GM19328 (cell line): Measurements from ENCODE around the gene RILPL2.
"Not testable (repeated sequence)": the region's sequence is repeated elsewhere in the genome, so short reads cannot be mapped to it uniquely, and the experiment has no call there.

ENCODE experiments used
- ATAC-seq: cut with Tn5 transposase; IDR thresholded peaks from one replicate; pipeline ENCODE4 v1.9.1; 2021; ENCODE audit warnings: mild to moderate bottlenecking, moderate library complexity; ENCODE audit not compliant: unreplicated experiment

The RILPL2 gene

DNA sequence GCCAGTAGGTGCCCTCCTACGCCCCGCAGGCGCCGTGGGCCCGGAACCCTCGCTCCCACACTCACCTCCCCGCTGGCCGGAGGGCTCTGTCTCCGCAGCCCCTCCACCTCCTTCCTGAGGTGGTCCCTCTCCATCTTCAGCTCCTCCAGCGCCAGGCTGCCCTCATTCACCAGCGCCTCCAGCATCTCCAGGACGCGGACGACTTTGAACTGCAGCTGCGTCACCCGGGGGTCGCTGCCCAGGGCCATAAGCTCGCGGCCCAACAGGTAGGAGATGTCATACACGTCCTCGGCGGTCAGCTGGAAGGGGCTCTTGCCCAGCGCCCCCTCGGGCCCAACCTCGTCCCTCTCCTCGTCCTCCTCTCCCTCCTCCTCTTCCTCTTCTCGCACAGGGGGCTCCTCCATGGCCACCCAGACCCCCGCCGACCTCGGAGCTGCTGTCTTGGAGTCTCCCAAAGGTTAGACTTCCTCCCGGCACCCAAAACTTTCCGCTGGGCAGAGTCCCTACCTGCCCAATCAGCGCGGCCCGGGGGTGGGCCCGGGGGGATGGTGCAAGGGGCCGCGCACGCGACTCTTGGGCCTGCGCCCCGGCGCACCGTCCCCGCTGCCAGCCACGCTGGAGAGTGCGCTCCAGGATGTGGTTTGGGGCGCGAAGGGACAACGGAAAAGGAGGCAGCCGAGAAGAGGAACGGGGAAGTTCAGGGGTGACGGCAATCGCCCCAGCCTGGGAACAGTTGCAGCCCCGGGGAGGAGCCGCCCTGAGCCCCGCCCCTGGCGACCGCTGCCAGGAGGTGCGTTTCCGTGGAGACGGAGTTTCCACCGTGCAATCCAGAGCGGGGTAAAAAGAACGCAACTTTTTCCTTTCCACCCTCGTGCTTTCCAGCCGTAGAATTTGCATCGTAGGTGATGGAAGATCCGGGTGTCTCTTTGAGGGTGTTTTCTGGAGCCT, at the start of gene RILPL2:
TSS of gene RILPL2 (minus strand) at position 668 of the 948 bp plus-strand sequence. CDS start at position 404, 264 bp downstream.
- ATAC-seq = peak; percentile 71

DNA sequence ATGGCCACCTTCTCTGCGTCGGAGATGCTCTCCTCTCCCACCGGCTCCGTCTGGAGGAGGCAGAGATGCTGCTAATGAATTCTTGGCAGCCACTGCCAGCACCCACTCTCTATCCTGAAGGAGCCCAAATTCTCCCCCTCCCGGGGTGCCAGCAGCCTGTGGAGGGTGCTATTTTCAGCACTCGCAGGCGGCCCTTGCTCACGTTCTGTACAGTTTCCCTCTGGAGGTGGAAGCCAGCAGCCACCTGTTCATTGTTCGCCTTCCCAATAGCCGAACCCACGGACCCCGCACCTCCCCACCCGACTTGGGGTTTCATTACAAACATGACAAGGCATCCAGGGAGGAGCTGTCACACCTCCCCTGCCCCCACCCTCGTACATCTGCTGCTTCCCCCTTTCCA, 49.3 kb upstream of the RILPL2 start:
- ATAC-seq = no peak

- no peak for ATAC-seq
Observed at GRCh38 chr12:123483602-123484248, 47.2 kb upstream of the RILPL2 start.

- ATAC-seq = no peak
Observed at GRCh38 chr12:123482876-123483275, 46.4 kb upstream of the RILPL2 start.

- not testable (repeated sequence) for ATAC-seq
Observed at GRCh38 chr12:123481251-123481650, 44.8 kb upstream of the RILPL2 start.

DNA sequence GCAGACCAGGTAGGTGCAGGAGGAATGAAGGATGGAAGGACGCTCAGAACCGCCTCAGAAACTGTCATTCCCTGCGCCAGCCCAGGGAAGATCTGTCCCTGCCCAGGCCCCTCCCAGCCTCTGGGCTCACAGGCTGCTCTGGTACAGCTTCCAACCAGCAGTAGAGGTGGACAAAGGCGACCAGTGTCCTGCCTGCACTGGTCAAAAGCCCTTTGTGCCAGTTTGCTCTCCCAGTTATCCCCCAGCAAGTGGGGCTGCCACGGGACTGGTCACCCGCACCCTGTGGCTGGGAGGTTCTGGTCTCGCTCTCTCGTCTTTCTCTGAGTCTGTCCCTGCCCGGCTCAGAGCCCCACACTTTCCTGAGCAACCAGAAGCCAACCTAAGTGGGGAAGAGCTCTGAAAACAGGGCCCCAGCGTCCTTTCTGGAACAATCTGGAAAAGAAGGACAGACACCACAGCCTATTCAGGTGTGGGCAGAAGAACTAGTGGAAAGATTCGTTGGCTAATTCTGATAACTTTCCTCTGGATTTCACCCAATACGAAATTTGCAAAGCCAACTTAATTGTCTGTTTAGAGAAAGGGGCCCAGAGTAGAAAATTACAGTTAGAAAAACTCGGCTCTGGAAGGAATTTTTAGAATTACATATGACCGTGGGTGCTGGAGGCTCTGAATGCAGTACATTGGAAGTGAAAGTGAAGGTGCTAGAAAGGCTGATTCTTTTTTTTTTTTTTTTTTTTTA, 43.1 kb upstream of the RILPL2 start:
- ATAC-seq = no peak

GRCh38 chr12:123478762-123479161, 42.3 kb upstream of the RILPL2 start:
- no peak for ATAC-seq

DNA sequence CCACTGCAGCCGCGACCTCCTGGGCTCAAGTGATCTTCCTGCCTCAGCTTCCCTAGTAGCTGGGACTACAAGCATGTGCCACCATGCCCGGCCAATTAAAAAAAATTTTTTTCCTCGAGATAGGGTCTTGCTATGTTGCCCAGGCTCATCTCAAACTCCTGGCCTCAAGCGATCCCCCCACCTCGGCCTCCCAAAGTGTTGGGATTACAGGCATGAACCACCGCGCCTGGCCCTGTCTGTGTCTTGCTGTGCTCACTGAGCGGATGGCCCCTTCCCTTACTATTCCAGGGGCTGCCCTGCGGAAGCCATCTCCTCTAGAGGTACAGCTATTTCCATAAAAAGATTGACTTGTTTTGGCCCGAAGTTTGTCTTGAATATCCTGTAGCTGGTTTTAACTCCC, 41.6 kb upstream of the RILPL2 start:
- ATAC-seq = no peak

DNA sequence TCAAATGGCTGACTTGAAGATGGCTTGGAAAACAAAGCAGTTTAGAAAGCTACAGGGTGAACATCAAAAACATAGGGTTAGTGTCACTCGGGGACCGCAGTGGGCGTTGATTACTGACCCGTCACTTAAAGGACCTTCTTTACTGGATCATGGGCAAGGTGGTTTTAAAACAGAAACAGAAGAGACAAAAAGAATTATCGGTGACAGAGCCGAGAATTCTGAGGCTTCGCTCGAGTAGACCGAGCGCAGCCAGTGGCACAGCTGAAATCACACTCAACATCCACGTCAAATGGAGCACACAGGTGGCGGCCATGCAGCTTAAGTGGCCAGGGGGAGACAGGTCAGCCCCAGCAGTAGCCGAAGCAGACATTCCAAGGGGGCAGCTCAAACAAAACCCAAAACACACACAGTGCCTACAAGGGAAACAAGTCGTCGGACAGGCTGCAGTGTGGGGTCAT, 38.8 kb upstream of the RILPL2 start:
- no peak for ATAC-seq

DNA sequence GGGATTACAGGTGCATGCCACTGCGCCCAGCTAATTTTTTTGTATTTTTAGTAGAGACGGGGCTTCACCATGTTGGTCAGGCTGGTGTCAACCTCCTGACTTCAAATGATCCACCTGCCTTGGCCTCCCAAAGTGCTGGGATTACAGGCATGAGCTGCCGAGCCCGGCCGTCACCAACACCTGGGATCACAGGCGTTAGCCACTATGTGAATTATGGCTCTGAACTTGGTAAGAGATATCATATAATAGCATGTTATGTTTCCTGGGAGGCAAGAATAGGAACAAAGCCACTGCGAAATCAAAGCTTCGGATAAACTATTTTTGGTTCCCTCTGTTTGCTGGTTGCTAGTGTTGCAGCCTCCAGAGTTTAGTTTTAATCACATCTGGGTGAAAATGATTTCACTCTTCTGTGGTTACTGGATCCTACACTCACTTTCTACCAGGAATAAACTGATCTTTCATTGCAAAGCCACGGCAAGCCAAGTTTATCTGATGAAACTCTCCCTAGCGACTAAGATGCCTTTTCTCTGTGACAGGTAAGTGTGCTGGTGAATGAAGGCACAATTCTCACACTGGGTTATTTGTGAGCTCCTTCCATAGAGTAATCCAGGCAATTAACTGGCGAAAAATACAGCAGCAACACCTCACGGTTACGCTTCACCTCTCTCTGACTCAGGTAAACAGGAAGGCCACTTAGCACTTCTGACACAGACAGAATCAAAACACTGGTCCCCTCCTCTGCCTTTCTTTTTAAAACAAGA, 38.2 kb upstream of the RILPL2 start:
- ATAC-seq = no peak

- no peak for ATAC-seq
Observed at GRCh38 chr12:123472438-123472849, 36.0 kb upstream of the RILPL2 start.

DNA sequence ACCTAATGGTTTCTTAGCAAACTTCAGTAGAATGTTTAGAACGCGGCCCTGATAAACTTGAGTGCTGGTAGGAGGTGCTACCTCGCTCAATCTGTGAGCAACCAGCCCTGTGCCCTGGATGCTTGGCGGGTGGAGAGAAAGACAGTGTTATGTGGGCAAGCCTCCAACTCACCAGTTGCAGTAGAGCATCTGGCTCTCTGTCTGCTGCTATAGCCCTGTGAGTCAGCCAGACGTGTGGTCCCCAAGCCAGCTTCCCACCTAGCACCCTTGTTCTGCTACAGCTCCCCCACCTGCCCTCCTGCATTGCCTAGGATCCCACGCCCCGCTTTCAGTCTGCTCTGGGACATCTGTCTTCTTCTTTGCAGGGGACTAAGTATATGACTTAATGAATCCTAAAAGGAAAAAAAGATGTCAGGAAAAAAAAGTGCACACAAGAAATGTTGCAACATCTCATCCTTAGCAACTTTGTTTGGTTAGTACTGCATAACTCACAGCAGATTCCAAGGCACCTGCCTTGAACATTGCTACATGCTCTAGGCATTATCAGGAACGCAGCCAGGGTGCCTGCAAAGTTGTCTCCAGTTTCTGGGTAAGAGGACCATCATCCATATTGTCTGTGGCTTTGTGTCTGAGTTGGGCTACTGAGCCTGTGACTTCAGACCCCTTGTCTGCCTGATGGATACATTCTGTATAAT, 35.0 kb upstream of the RILPL2 start:
- ATAC-seq = no peak

DNA sequence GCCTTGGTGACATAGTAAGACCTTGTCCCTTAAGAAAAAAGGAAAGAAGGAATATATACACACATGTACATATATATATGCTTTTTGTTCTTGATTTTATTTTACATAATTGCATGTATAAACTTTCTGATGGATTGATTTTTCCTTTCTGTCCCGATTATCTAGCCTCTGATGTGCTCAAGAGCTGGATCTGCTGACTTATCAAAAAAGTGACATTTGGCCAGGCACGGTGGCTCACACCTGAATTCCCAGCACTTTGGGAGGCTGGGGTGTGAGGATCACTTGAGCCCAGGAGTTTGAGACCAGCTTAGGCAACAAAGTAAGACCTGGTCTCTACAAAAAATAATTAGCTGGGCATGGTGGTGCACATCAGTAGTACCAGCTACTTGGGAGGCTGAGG, 33.5 kb upstream of the RILPL2 start:
- ATAC-seq = no peak

DNA sequence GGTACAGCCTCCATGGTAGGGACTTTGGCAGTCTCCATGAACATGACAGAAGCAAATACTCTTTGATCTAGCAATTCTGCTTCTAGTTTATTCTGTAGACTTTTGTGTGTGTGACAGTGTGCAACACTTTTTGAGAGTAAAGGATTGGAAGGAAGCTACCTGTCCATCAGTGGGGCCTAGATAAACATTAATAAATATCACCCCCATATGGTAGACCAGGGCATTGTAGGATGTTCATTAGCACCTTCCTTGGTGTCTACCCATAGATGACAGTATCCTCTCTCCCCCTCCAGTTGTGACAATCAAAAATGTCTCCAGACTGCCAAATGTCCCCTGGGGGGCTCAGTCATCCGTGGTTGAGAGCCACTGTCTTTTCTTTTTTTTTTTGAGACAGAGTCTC, 32.3 kb upstream of the RILPL2 start:
- no peak for ATAC-seq

GRCh38 chr12:123465084-123465483, 28.6 kb upstream of the RILPL2 start:
- no peak for ATAC-seq

GRCh38 chr12:123463174-123463573, 26.7 kb upstream of the RILPL2 start:
- not testable (repeated sequence) for ATAC-seq

DNA sequence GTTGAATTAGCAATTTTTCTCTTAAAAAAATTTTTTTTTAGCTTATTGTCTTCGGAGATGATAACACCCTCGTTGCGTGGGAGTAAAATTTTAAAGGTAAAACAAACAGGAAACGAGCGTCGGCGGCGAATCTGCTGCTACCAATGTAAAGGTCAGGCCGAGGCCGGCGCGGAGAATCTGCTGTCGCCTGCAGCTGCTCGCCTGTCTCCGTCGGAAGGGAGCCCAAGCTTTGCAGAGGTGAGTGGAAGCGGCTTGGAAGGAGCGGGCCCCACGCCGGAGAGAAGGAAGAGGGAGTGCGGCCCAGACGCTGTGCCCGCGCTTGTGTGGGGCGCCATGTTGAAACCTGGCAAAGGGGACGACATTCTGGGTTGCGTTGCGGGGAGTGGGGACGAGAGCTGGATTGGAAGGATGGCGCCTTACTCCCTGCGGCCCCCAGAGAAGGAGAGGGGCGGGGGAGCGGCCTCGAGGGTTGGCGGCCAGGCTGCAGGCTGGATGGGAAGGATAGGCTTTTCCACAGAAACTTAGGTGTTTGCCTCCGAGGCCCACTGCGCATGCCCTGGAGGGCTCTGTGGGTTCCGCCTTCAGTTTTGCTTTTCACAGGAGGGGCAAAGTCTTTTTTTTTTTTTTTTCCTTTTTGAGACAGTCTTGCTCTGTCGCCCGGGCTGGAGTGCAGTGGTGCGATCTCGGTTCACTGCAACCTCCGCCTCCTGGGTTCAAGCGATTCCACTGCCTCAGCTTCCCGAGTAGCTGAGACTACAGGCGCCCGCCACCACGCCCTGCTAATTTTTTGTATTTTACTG, 21.7 kb upstream of the RILPL2 start, which contains the start of gene SNRNP35:
TSS of gene SNRNP35 (plus strand) at position 160 of the 800 bp plus-strand sequence. CDS start 7,402 bp downstream, outside the sequence.
- peak; percentile 59 for ATAC-seq

DNA sequence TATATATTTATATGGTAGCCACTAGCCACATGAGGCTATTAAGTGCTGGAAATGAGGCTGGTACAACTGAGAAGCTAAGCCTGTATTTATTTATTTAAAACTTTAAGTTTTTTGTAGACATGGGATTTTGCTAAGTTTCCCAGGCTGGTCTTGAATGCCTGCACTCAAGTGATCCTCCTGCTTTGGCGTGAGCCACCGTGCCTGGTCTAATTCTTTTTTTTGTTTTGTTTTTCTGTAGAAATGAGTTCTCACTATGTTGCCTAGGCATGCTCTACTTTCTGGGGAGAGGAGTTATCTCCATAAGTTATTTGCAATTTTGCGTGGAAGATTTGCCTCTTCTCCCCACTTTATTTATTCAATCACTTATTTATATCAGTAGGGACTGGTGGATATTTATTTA, 16.7 kb upstream of the RILPL2 start:
- ATAC-seq = no peak

DNA sequence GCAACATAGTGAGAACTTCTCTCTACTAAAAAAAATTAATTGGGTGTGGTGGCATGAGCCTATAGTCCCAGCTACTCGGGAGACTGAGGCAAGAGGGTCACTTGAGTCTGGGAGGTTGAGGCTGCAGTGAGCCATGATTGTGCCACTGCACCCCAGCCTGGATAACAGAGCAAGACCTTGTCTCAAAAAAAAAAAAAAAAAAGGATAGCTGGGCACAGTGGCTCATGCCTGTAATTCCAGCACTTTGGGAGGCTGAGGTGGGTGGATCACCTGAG, 15.7 kb upstream of the RILPL2 start:
- ATAC-seq = not testable (repeated sequence)
